ENCODE measurements around the gene PLEKHA1.

The PLEKHA1 gene

DNA sequence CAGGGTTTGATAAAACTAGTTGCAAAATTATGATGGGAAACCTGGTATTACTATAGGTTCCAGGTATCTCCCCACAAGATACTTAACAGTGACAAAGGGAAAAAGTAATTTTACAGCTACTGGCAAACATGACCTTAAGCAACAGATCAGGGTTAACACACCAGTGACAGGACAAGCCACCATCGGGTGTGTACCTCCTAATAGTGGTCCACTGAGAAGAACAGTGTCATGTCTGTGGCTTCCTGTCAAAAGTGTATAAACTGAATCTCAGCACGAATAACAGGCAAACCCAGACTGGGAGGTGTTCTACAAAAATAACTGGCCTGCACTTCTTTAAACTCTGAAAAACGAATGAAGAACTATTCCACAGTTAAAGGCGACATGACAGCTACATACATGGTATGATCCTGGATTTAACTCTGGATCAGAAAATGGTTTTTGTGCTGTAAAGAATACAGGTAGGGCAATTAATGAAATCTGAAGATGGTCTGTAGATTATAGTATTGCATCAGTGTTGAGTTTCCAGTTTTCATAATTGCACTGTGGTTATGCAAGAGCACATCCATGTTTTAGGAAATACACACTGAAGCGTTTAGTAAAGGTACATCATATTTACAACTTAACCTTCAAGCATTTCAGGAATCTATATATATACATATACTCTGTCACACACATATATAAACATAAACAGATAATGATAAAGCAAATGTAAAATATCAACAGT is 47.9 kb downstream of the PLEKHA1 start:
- peak; percentile 53 for DNase-seq (ENCODE audit: low spot score)

DNA sequence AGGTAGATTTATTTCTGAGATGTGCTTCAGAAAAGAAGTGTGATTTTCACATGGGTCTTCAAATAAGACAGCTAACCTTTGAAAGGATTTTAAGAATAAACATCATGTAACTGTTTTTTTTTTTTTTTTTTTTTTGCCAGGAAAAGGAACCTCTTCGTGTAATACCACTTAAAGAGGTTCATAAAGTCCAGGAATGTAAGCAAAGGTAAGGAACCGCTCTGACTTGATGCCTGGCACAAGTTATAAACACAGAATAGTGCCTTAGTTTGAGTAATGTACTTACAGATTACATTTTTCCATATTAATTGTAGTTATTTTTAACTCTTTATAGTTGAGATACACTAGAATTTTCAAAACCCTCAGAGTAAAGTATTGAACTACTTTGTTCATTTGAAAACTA is 49.6 kb downstream of the PLEKHA1 start:
- no peak for DNase-seq (ENCODE audit: low spot score)

DNA sequence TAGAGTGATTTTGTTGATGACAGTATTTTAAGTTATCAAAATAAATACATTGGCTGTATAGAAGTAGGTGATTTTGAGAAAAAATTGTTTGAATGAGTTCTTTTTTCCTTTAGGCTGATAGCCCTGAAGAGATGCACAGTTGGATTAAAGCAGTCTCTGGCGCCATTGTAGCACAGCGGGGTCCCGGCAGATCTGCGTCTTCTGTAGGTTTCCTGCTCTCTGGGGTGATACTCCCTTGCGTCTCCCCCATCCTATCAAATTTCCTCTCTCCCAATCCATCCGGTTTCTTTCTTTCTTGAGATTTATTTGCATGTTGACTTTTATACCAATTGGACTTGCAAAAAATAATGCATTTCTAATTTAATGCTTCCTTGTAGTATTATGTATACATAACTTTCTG is 52.3 kb downstream of the PLEKHA1 start:
- DNase-seq (ENCODE audit: low spot score): no peak

DNA sequence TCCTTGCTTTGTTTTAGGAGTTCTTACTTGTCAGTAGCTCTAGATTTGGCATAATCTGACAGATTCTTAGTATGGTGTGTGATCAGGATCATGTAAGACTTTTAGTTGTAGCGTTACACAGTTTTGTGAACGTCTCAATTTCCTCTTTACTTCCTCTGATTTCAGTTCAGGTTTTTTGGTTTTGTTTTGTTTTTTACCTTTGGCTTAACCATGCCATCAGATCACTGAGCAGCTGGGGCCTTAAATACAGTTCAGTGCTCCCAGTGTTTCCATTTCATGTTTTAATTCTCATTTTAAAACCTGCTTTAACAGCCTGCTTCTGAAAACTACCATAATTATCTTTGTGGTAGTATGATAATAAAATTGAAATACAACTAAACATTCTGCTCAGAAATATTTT is 52.8 kb downstream of the PLEKHA1 start:
- no peak for DNase-seq (ENCODE audit: low spot score)

DNA sequence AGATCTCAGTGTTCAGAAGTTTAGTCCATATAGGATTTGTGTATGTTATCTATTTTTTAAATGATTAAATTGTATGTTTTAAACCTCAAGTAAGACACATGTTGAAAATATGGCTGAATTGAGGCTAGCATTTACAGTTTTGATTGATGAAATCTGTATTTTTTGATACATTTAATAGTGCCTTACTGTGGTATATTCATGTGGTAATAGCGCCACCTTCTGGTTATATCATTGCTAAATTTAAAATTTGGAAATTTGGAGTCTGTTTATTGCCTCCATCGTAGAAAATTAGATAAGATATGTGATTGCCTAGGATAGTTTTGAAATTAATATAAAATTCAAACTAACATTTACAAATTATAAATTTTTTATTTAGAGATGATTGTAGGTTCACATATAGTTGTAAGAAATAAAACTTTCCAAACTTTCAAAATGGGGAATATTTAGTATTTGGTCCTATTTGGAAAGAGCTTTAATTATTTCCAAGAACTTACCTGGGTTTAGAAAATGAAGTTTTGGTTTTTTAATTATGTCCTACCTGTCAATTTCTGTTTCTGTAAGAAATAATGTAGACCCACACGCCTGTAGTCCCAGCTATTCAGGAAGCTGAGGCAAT is 60.8 kb downstream of the PLEKHA1 start:
- DNase-seq (ENCODE audit: low spot score): peak; percentile 70

DNA sequence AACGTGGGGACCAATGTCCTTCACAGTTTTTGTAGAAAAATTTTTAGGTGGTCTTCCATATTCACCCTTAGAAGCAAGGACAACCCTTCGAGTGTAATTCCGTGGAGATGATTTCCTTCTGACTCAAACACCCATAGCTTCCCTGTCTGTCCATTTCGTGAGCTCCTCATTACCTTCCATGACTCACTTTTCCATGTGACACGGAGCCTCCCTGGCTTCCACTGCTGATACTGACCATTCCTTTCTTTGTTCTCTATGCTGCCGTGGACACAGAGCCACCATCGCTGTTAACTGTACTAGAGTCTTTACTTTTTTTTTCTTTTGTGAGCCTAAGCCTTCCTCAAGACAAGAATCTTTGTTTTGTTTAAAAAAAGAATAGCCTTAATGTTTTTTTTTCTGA is 67.5 kb downstream of the PLEKHA1 start:
- no peak for DNase-seq (ENCODE audit: low spot score)

DNA sequence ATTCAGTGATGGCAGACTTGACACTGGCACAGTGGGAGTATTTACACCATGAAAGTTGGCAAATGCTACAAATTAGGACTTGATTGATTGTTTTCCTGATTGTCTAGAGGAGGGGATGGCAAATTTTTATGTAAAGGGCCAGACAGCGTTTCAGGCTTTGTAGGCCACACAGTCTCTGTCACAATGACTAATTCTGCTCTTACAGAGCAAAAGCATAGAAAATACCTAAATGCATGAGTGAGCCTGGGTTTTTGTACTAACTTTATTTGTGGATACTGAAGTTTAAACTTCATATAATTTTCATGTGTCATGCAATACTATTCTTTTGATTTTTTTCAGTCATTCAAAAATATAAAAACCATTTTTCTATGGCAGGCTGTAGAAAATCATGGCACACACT is 71.0 kb downstream of the PLEKHA1 start:
- no peak for DNase-seq (ENCODE audit: low spot score)

DNA sequence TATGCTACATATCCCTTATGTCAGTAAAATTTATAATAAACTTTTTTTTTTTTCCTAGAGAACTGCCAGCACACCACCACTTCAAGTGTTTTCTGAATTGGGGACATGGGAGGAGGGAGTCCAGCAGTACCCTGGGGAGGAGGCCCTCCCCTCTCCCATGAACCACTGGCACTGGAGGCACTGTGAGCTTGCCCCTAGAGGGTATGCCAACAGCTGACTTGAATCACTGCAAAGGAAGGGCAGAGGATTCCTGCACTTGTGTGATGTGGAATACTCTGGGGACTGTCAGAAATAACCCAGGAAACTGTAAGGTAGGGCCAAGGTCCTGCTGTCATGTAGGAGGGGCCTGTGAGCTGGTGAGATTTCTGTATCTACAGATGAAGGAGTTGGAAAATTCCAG is 71.4 kb downstream of the PLEKHA1 start:
- DNase-seq (ENCODE audit: low spot score): no peak

DNA sequence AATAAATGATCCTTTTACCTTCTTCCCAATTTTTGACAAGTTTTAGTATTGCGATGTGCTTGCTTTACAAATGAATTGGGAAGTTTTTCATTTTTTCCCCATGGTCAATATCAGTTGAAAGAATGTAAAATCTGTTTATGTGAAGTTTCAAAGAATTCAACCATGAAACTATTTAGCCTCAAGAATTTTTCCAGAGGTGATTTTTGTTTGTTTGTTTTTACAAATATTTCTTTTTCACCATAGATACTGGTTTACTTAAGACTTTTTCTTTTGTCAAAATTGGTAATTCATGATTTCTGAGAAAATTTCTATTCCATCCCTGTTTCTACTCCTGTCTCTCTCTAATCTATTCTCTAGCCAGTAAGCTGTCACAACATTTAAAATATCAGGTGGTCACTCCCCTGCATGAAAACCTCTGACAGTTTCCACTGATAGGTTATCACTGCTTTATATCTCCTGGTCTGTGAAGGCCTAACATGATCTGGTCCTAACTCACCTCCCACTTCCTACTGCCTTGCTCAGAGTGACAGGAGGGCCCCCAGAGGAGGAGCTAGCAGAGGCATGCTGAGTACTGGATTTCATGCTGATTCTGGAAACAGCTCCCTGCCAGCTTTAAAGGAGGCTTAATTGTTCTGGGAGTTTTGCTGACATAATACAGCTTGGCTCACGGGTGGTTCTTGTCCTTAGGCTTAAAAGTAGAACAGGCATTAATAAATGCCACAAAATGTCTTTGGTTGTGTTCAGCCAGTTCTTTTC is 72.3 kb downstream of the PLEKHA1 start:
- DNase-seq (ENCODE audit: low spot score): no peak

DNA sequence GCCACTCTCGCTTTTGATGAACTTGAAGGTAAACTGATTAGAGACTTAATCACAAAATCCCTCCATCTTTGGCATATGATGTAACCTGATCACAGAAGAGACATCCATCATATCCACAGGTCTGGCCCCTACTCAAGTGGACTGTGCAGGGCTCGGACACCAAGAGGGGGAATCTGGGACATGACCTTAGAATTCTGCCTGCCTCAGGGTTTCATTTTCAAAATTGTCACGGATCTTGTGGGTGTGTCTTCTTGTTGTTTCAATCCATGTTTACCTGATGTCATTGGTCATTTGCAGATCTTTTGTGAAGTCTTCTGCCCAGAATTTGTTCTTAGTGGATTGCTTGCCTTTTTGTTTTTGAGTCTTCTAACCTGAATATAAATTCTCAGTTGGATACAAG is 74.1 kb downstream of the PLEKHA1 start:
- DNase-seq (ENCODE audit: low spot score): no peak

DNA sequence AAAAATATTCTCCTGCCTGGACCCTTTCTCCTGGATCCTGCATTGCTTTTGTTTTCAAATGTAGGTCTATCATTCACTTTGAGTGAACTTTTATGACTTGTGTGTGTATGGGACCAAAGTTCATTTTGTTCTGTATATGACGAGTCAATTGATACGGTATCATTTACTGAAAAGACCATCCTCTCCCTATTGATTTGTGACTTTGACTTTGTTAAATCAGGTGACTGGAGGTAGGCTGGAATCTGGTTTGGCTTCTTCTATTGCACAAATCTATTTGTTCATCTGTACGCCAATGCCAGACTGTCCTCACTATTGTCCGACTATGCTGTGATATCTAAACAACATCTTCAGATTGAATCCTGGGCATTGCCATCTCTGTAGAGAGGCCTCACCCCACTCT is 74.6 kb downstream of the PLEKHA1 start:
- DNase-seq (ENCODE audit: low spot score): no peak

DNA sequence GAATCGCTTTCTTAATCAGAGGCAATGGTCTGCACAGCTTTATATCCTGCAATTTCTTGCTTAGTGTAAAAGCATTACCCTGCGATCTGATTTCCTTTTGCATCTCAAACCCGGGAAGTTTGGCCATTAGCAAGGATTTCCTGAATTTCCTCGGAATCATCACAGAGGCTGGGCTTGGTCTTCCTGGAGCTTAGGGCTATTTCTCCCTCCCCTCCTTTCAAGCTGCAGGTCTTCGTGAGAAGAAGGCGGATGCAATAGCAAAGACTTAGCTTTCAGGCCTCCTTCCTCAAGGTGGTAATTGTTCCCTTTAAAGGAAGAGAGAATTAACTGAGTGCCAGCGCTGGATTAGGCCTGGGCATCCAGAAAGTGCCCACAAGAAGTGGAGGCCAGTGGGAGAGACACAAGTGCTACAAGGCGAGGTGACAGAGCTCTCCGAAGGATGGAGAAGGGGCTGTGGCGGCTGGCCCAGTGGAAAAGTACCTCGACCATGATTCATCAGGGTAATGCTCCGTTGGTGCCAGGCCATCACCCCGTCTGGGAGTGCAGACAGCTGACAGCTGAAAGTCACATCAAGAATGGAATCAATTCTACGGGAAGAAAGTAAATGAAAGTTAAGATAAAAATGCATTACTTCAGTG is 76.0 kb downstream of the PLEKHA1 start:
- no peak for DNase-seq (ENCODE audit: low spot score)

DNA sequence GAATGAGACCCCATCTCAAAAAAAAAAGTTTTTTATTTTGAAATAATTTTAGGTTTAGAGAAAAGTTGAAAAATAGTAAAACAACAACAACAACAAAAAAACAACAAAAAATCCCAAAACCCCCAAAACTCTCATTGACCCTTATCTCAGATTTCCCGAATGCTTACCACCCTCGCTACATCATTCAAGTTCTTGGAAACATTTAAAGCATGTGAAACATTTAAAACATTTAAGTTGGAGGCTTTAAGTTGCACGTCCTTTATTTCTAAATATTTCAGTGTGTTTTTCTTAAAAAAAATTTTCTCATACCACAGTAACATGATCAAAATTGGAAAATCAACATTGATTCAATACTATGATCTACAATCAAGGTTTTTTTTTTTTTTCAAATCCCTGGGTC is 79.6 kb downstream of the PLEKHA1 start:
- DNase-seq (ENCODE audit: low spot score): no peak

DNA sequence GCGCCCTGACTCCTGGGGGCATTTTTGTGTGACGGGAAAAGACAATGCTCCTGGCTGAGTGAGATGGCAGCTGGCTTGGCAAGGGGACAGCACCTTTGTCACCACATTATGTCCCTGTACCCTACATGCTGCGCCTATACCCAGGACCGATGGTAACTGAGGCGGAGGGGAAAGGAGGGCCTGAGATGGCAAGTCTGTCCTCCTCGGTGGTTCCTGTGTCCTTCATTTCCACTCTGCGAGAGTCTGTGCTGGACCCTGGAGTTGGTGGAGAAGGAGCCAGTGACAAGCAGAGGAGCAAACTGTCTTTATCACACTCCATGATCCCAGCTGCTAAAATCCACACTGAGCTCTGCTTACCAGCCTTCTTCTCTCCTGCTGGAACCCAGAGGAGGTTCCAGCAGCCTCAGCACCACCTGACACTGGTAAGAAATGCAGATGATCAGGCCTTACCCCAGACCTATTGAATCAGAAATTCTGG is 80.1 kb downstream of the PLEKHA1 start, which contains the start of gene ARMS2:
Gene ARMS2, plus strand, starts transcription at position 51 of the 478 bp plus-strand sequence. Its CDS starts 75 bp downstream, at position 126.
- no peak for DNase-seq (ENCODE audit: low spot score)

DNA sequence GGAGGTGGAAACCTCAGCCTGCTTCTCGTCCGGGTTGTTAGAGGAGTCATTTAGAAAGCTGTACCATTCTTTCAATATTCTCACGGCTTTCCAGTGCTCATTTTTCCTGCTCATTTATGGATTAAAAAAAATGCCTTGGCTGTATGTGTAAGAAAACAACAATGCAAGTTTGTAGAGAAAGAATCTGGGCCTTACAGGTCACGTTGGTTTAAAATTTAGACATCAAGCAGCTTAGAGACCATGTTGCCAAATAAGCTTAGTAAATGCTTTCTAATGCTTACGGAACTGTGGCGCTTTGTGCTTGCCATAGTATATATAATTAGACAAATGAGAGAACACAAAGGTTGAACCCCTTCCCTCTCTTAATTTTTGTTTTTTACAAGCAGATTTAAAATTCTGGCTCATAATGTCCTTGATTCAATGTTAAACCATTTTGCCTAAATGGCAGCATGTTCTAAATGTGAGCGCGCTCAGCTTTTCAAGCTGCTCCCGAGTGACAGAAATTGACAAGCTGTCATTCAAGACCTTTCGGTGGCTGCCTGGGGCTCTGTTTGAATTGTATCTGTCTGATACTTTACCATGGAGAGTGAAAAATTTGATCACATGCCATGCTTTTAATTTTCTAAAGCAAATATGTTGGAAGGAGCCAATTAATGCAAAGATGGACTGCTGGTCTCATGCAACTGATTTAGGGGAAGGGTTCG is 81.0 kb downstream of the PLEKHA1 start:
- no peak for DNase-seq (ENCODE audit: low spot score)

DNA sequence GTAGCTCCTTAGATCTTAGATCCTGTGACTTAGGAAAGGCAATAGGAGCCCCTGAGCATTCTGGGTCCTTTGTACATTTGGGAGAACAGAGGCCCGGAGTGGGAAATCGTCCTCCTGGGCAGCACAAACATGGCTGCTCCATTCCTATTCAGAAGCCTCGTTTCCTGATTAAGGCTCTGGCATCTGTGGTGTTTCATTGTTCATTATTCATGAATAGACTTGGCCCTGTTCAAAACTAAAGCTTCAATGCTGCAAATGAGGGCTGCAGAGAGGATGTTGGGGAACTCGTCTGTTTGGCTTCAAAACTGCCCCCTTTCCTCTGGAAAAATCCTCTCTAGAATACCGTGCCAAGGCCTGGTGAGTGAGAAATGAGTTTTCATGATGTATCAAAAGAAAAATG is 83.4 kb downstream of the PLEKHA1 start:
- DNase-seq (ENCODE audit: low spot score): no peak

DNA sequence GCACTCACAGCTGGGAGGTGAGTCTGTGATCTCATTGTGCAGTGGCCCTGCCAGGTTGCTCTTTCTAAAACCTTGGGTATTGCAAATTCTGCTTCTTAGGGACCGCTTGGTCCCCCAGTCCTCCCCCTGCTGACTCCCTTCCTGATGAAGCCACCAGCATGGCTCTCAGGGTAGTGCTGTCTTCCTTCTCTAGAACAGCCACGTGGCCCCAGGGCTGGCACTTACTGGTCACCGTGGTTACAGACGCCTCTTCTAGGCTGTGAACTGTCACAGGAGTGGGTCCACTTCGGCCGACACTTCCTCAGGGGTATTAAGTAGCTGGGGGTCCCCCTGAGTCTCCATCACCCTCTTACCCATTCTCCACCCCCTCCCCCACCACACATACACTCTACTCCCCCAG is 84.2 kb downstream of the PLEKHA1 start:
- no peak for DNase-seq (ENCODE audit: low spot score)

DNA sequence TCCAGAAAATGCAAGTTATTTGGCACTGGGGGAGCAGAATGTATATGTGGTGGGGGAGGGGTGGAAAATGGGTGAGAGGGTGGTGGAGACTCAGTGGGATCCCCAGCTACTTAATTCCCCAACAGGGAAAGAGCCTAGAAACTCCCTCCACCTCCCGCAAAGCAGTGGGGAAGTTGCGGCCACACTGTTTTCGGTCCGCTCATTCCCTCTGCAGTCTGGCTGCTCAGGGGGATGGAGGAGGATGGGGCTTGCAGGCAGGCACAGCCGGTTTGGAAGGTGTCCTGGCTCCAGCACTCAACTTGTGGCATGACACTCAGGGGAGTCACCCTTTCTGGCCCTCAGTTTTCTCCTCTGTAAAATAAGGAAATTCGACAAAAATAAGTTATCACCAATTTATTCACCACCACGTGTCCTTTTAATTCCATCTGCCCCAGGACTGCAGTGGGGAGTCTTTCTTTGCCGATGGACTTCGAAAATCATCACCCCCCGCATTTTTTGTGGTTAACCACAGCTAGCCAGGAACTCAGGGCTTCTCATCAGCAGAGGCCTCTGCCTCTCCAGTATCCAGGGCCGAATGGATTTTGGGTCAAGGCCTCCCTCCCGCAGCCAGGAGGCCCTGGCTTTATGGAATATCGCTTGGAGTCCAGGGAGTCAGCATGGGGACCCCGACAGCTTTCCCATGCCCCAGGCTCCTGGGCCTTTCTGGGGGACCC is 85.2 kb downstream of the PLEKHA1 start:
- no peak for DNase-seq (ENCODE audit: low spot score)

DNA sequence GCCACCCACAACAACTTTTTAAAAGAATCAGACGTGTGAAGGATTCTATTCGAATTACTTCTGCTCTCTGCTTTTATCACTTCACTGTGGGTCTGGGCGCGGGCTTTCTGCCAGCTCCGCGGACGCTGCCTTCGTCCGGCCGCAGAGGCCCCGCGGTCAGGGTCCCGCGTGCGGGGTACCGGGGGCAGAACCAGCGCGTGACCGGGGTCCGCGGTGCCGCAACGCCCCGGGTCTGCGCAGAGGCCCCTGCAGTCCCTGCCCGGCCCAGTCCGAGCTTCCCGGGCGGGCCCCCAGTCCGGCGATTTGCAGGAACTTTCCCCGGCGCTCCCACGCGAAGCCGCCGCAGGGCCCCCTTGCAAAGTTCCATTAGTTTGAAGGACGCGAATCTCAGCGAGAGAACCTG is 86.4 kb downstream of the PLEKHA1 start:
- no peak for DNase-seq (ENCODE audit: low spot score)

DNA sequence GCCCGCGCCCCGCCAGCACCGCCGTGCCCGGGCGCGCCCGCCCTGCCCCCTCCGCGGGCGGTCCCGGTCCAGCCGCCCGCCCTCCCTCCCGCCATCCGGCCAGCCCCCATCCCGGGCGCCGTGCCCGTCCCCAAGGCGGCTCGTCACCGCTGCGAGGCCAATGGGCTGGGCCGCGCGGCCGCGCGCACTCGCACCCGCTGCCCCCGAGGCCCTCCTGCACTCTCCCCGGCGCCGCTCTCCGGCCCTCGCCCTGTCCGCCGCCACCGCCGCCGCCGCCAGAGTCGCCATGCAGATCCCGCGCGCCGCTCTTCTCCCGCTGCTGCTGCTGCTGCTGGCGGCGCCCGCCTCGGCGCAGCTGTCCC is 86.8 kb downstream of the PLEKHA1 start, which contains the start of gene HTRA1:
Gene HTRA1, plus strand, starts transcription at position 187 of the 362 bp plus-strand sequence. Its CDS starts 100 bp downstream, at position 287.
- DNase-seq (ENCODE audit: low spot score): no peak

All from CD4-positive, alpha-beta T cell treated with Interleukin-15 for 4 hours (primary cell).